ENCODE data around the gene USP34. TPM values are rescaled to one million over a fixed set of nuclear protein-coding genes. Genes with fewer than 3 reads are reported as not detected.

USP34 gene
- total and polyA plus RNA-seq, 2 of the 4 experiments (the other 2 are of a cell fraction) = 34.7 to 128 TPM

GRCh38 chr2:61218817-61219170 is 252.1 kb downstream of the USP34 start:
- no peak overlapping the region for H4K91ac ChIP-seq (ENCODE audit: insufficient read depth, low read depth, low read length)
- WGBS, 2 experiments (ENCODE audit: extremely low coverage in 2 of 2, insufficient read length in 1 of 2) = no CpG with 5 or more reads among the region's 2 CpGs
- no peak overlapping the region for H4K5ac ChIP-seq (ENCODE audit: low read depth, low read length)
- H4K20me1 ChIP-seq (ENCODE audit: insufficient read depth, low read length) = no peaks in the 10 kb centered on the region
- dilution Hi-C loops (cut with HindIII; ENCODE audit: low sequenced_read_pairs, unreplicated experiment) = no loop called here
- ChIA-PET POLR2A (ENCODE audit: unreplicated experiment) (no interaction called here), CTCF (interaction anchor here (0.6 kb wide), 1 partner anchor 23 kb away, joined by 5 read pairs; no protein-coding TSS in a partner anchor)
- H3K18ac ChIP-seq (ENCODE audit: low read depth, low read length) = no peak overlapping the region
- H2AFZ ChIP-seq (replicated peaks; ENCODE audit: low read length, poor library complexity) = no peak overlapping the region
- H2BK15ac ChIP-seq (ENCODE audit: low read depth, low read length) = no peak overlapping the region
- H3K9me3 ChIP-seq (ENCODE audit: control insufficient read depth, insufficient read depth, low read length) = no peaks in the 10 kb centered on the region
- H3K23ac ChIP-seq (ENCODE audit: low read depth, low read length) = no peak overlapping the region
- no peak overlapping the region for H2AK9ac ChIP-seq (replicated peaks; ENCODE audit: low read depth, low read length, poor library complexity)
- peaks cover 25% of the 10 kb centered on the region for H3K36me3 ChIP-seq (ENCODE audit: control insufficient read depth, insufficient read depth, low read length)
- H3K9me1 ChIP-seq (ENCODE audit: insufficient read depth, low read length) = peaks cover 11% of the 10 kb centered on the region
- in situ Hi-C loops (cut with MboI; ENCODE audit: low sequenced_read_pairs) = no loop called here
- no peak overlapping the region for H4K8ac ChIP-seq (ENCODE audit: low read depth in 2 of 2, low read length in 2 of 2)
- no peak for DNase-seq
- H3K14ac ChIP-seq (replicated peaks; ENCODE audit: low read depth, low read length) = no peak overlapping the region
- H3K27ac ChIP-seq (ENCODE audit: insufficient read depth, low read length) = no peak overlapping the region
- no peak overlapping the region for H2BK120ac ChIP-seq (ENCODE audit: low read depth, low read length)
- no peak overlapping the region for H3K9ac ChIP-seq (ENCODE audit: low read depth, low read length)
- H3K56ac ChIP-seq (ENCODE audit: extremely low read depth, insufficient read depth, low read length) = no peak overlapping the region
- intact Hi-C loops (cut with micrococcal nuclease) = no loop called here
- H3K27me3 ChIP-seq (ENCODE audit: control insufficient read depth, insufficient read depth, low read length) = no peaks in the 10 kb centered on the region
- H3K4me3 ChIP-seq (ENCODE audit: insufficient read depth, low read depth, low read length) = no peak overlapping the region
- H2AK5ac ChIP-seq (ENCODE audit: low read depth, low read length) = no peak overlapping the region
- no peak overlapping the region for H2BK20ac ChIP-seq (ENCODE audit: low read depth, low read length)
- H3K4me2 ChIP-seq (ENCODE audit: low read depth, low read length) = no peak overlapping the region
- no peaks in the 10 kb centered on the region for H3K4me1 ChIP-seq (ENCODE audit: control insufficient read depth, insufficient read depth, low read length)
- no peak for ATAC-seq (ENCODE audit: low read depth)
- BruUV-seq (replicated peaks) = no TSS peak
- H3K4ac ChIP-seq (ENCODE audit: low read depth, low read length) = no peak overlapping the region
- H2BK5ac ChIP-seq (ENCODE audit: low read depth, low read length, poor library complexity, severe bottlenecking) = no peak overlapping the region
- peaks cover 0 to 10% of the 10 kb centered on the region in 2 experiments; a peak in 3 of 4 replicates for H3K79me1 ChIP-seq (ENCODE audit: low read depth in 1 of 2, low read length in 2 of 2)
- TF ChIP-seq BHLHE40 (IDR thresholded peaks at IDR 0.05; ENCODE audit: low read depth, low read length) (no peak), MAFK (IDR thresholded peaks at IDR 0.05; ENCODE audit: low read depth, low read length) (no peak), USF2 (IDR thresholded peaks at IDR 0.05; ENCODE audit: low read depth, low read length) (no peak), MAZ (IDR thresholded peaks at IDR 0.05; ENCODE audit: borderline replicate concordance, low read depth, low read length) (no peak), CTCF (conservative IDR thresholded peaks at IDR 0.05; ENCODE audit: low read depth, low read length) (no peak), RAD21 (IDR thresholded peaks at IDR 0.05; ENCODE audit: low read length) (no peak), NFE2L2 (IDR thresholded peaks at IDR 0.05; ENCODE audit: low read depth, low read length) (no peak), ELK1 (IDR thresholded peaks at IDR 0.05; ENCODE audit: borderline replicate concordance, low read depth, low read length) (no peak)

Measured in IMR-90 (cell line).